PC-3 (cell line): ENCODE results near the gene CRYGN. TPM values are rescaled to one million over a fixed set of nuclear protein-coding genes. Genes with fewer than 3 reads are reported as not detected.

Experiments used
- ATAC-seq: fragments of 200-7000 bp; cut with Tn5 transposase; 2 replicates; pipeline ENCODE4 v1.9.1; 2020; ENCODE audit warnings: mild to moderate bottlenecking, moderate library complexity
- BruUV-seq: library from RNA; stranded (reverse); fragments of 400-500 nt; replicated peaks from 2 replicates; lab custom pipeline; 2021; lab: Mats Ljungman, UMichigan
- CTCF ChIA-PET: fragments of 300-600 bp; sonication (Branson Sonifier 250); formaldehyde crosslinking; loops from one replicate; lab custom pipeline; 2022; ENCODE audit warnings: antibody characterized with exemption; lab: Charles Lee
- POLR2A ChIA-PET: fragments of 300-600 bp; sonication (Branson Sonifier 250); formaldehyde crosslinking; loops from one replicate; lab custom pipeline; 2022; ENCODE audit warnings: antibody characterized with exemption; ENCODE audit not compliant: unreplicated experiment; lab: Charles Lee
- DNase-seq: peaks from one replicate; pipeline ENCODE4 v3.0.0-alpha.2; 2015
- H2AFZ ChIP-seq: fragments of 300-600 bp; sonication (generic); 2 replicates; pipeline ENCODE4 v1.6.0; 2016; ENCODE audit warnings: antibody characterized with exemption, low read length
- H3F3A ChIP-seq: fragments of 300-600 bp; sonication (generic); one replicate; pipeline ENCODE4 v1.6.0; 2017; ENCODE audit warnings: antibody characterized with exemption, low read length, control low read depth, mild to moderate bottlenecking; ENCODE audit not compliant: unreplicated experiment
- H3K27ac ChIP-seq: fragments of 300-600 bp; sonication (generic); 2 replicates; pipeline ENCODE4 v1.5.1; 2016; ENCODE audit warnings: mild to moderate bottlenecking, low read length
- H3K27me3 ChIP-seq: fragments of 300-600 bp; sonication (generic); 2 replicates; pipeline ENCODE4 v1.6.1; 2016; ENCODE audit warnings: low read length, mixed read lengths
- H3K36me3 ChIP-seq: fragments of 300-600 bp; sonication (generic); 2 replicates; pipeline ENCODE4 v1.6.1; 2016; ENCODE audit warnings: low read depth, mixed run types, low read length, mixed read lengths
- H3K4me1 ChIP-seq: fragments of 300-600 bp; sonication (generic); 2 replicates; pipeline ENCODE4 v1.5.1; 2016; ENCODE audit warnings: low read length; ENCODE audit not compliant: insufficient read depth
- H3K4me2 ChIP-seq: fragments of 300-600 bp; sonication (generic); 2 replicates; pipeline ENCODE4 v1.6.0; 2016; ENCODE audit warnings: low read length
- H3K4me3 ChIP-seq: fragments of 300-600 bp; sonication (generic); 2 replicates; pipeline ENCODE4 v1.5.1; 2016; ENCODE audit warnings: mild to moderate bottlenecking, low read length, mixed read lengths
- H3K79me2 ChIP-seq: fragments of 300-600 bp; sonication (generic); 2 replicates; pipeline ENCODE4 v1.6.1; 2017; ENCODE audit warnings: low read length, mixed read lengths
- H3K9ac ChIP-seq: fragments of 300-600 bp; sonication (generic); 2 replicates; pipeline ENCODE4 v1.6.0; 2016; ENCODE audit warnings: mild to moderate bottlenecking, low read length
- H3K9me2 ChIP-seq: fragments of 300-600 bp; sonication (generic); replicated peaks from 2 replicates; pipeline ENCODE4 v1.6.1; 2016; ENCODE audit warnings: mixed run types, low read length, mixed read lengths
- H3K9me3 ChIP-seq: fragments of 300-600 bp; sonication (generic); 2 replicates; pipeline ENCODE4 v1.6.1; 2016; ENCODE audit warnings: low read length, mixed read lengths
- H4K20me1 ChIP-seq: fragments of 300-600 bp; sonication (generic); 2 replicates; pipeline ENCODE4 v1.6.1; 2016; ENCODE audit warnings: low read length, mixed read lengths
- CTCF ChIP-seq: fragments of 300-600 bp; sonication (generic); conservative IDR thresholded peaks from 2 replicates; pipeline ENCODE4 v1.5.1; 2017; ENCODE audit warnings: antibody characterized with exemption, low read depth, mild to moderate bottlenecking, low read length
- EZH2 ChIP-seq: fragments of 300-600 bp; sonication (generic); IDR thresholded peaks from one replicate; pipeline ENCODE4 v1.6.1; 2017; ENCODE audit warnings: antibody characterized with exemption, mild to moderate bottlenecking, low read length; ENCODE audit not compliant: unreplicated experiment
- EZH2phosphoT487 ChIP-seq: fragments of 300-600 bp; sonication (generic); IDR thresholded peaks from 2 replicates; pipeline ENCODE4 v1.6.1; 2018; ENCODE audit warnings: mild to moderate bottlenecking, antibody characterized with exemption, low read length, borderline replicate concordance
- intact Hi-C: fragments of 100-400 bp; cut with micrococcal nuclease; formaldehyde crosslinking; loops from 2 replicates; pipeline ENCODE4 v1.9.0; 2023
- total RNA-seq: library from RNA; depleted of rRNA; stranded (reverse); fragments of >200 nt; gene quantifications from 2 replicates; pipeline ENCODE4 v1.2.3, GENCODE V29; 2014

The CRYGN gene
- total RNA-seq, 1 experiment from 2014 or later = 0.11 TPM

GRCh38 chr7:151431281-151431767 lies 8.6 kb downstream of the CRYGN start:
- peaks cover 2% of the 10 kb centered on the region; the same call in 1 of the 2 replicates for H3K4me1 ChIP-seq
- BruUV-seq = no TSS peak
- H3K27me3 ChIP-seq = no peaks in the 10 kb centered on the region
- intact Hi-C loops = no loop called here
- H3K9me3 ChIP-seq = no peaks in the 10 kb centered on the region
- DNase-seq = no peak
- H4K20me1 ChIP-seq = no peaks in the 10 kb centered on the region
- H3K4me2 ChIP-seq = no peak overlapping the region
- no peak for ATAC-seq
- no peak overlapping the region for H2AFZ ChIP-seq
- TF ChIP-seq EZH2phosphoT487 = no peak
- TF ChIP-seq CTCF = no peak
- no peak for TF ChIP-seq EZH2
- no peaks in the 10 kb centered on the region for H3K79me2 ChIP-seq
- no peaks in the 10 kb centered on the region for H3K9me2 ChIP-seq
- no peak overlapping the region for H3K9ac ChIP-seq
- POLR2A ChIA-PET = no interaction called here
- H3K27ac ChIP-seq = no peak overlapping the region
- no peak overlapping the region for H3K4me3 ChIP-seq
- no peaks in the 10 kb centered on the region for H3K36me3 ChIP-seq
- no peaks in the 10 kb centered on the region for H3F3A ChIP-seq
- CTCF ChIA-PET = no interaction called here

GRCh38 chr7:151430391-151431205 lies 9.3 kb downstream of the CRYGN start:
- ChIA-PET POLR2A (no interaction called here), CTCF (interaction anchor here (0.6 kb wide), 1 partner anchor 11 kb away, joined by 8 read pairs; no protein-coding TSS in a partner anchor)
- no peaks in the 10 kb centered on the region for H3K36me3 ChIP-seq
- no peak overlapping the region for H3K4me2 ChIP-seq
- ATAC-seq = no peak
- no peak overlapping the region for H3K9ac ChIP-seq
- H3K27me3 ChIP-seq = no peaks in the 10 kb centered on the region
- peaks cover 9% of the 10 kb centered on the region for H3K4me1 ChIP-seq
- no peaks in the 10 kb centered on the region for H4K20me1 ChIP-seq
- intact Hi-C loops = no loop called here
- BruUV-seq = no TSS peak
- no peak for DNase-seq
- no peak overlapping the region for H3K27ac ChIP-seq
- H3F3A ChIP-seq = no peaks in the 10 kb centered on the region
- no peaks in the 10 kb centered on the region for H3K9me3 ChIP-seq
- H2AFZ ChIP-seq = no peak overlapping the region
- H3K4me3 ChIP-seq = no peak overlapping the region
- TF ChIP-seq CTCF (no peak), EZH2phosphoT487 (no peak), EZH2 (no peak)
- H3K79me2 ChIP-seq = no peaks in the 10 kb centered on the region
- H3K9me2 ChIP-seq = no peaks in the 10 kb centered on the region
